ENCODE measurements around the gene TMEM255B. TPM values are rescaled to one million over a fixed set of nuclear protein-coding genes. Genes with fewer than 3 reads are reported as not detected.

TMEM255B gene
- total RNA-seq, 1 donor from 2014 or later: 1.7 TPM

DNA sequence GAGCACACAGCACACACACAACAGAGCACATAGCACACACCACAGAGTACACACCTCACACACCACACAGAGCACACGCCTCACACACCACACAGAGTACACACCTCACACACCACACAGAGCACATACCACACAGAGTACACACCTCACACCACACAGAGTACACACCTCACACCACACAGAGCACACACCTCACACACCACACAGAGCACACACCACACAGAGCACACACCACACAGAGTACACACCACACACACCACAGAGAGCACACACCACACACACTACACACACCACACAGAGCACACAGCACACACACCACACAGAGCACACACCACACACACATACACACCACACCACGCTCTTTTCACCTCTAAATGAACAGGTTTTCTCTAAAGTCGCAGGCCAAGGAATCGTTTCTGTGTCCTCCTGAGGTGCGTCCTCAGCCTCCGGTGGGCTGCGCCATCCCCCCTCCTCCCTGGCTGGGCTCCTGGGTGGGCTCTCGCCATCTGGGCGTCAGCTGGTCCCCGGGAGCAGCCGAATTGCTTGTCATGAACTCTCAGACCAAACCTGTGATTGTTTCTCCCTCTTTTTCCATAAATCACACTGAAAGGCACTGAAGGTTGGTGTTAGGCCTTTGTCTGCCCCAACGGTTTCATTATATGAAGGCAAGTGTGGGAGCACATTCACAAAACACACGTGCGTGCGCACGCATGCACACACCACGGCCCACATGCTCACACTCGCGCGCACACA lies 37.4 kb downstream of the TMEM255B start:
- Mint-ChIP-seq H3K9me3 (no peaks in the 10 kb centered on the region), H3K4me3 (no peak overlapping the region), H3K4me1 (no peaks in the 10 kb centered on the region), H3K36me3 (no peaks in the 10 kb centered on the region), H3K27ac (no peak overlapping the region), H3K27me3 (ENCODE audit: low read depth) (peaks cover 10% of the 10 kb centered on the region)
- DNase-seq (ENCODE audit: low spot score in 2 of 2, unreplicated experiment in 2 of 2): no peak
- TF ChIP-seq, protein P1, sequence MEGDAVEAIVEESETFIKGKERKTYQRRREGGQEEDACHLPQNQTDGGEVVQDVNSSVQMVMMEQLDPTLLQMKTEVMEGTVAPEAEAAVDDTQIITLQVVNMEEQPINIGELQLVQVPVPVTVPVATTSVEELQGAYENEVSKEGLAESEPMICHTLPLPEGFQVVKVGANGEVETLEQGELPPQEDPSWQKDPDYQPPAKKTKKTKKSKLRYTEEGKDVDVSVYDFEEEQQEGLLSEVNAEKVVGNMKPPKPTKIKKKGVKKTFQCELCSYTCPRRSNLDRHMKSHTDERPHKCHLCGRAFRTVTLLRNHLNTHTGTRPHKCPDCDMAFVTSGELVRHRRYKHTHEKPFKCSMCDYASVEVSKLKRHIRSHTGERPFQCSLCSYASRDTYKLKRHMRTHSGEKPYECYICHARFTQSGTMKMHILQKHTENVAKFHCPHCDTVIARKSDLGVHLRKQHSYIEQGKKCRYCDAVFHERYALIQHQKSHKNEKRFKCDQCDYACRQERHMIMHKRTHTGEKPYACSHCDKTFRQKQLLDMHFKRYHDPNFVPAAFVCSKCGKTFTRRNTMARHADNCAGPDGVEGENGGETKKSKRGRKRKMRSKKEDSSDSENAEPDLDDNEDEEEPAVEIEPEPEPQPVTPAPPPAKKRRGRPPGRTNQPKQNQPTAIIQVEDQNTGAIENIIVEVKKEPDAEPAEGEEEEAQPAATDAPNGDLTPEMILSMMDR (IDR thresholded peaks at IDR 0.05; ENCODE audit: unreplicated experiment): no peak

GRCh38 chr13:113796964-113797676 lies 38.1 kb downstream of the TMEM255B start:
- no peaks in the 10 kb centered on the region for H3K36me3 Mint-ChIP-seq
- H3K27me3 Mint-ChIP-seq (ENCODE audit: low read depth): peaks cover 10% of the 10 kb centered on the region
- TF ChIP-seq, protein P1 (IDR thresholded peaks at IDR 0.05; ENCODE audit: unreplicated experiment): no peak
- no peak overlapping the region for H3K4me3 Mint-ChIP-seq
- no peak overlapping the region for H3K27ac Mint-ChIP-seq
- peak in 1 of 2 experiments; percentile 18 for DNase-seq (ENCODE audit: low spot score in 2 of 2, unreplicated experiment in 2 of 2)
- H3K9me3 Mint-ChIP-seq: no peaks in the 10 kb centered on the region
- H3K4me1 Mint-ChIP-seq: peaks cover 3% of the 10 kb centered on the region

DNA sequence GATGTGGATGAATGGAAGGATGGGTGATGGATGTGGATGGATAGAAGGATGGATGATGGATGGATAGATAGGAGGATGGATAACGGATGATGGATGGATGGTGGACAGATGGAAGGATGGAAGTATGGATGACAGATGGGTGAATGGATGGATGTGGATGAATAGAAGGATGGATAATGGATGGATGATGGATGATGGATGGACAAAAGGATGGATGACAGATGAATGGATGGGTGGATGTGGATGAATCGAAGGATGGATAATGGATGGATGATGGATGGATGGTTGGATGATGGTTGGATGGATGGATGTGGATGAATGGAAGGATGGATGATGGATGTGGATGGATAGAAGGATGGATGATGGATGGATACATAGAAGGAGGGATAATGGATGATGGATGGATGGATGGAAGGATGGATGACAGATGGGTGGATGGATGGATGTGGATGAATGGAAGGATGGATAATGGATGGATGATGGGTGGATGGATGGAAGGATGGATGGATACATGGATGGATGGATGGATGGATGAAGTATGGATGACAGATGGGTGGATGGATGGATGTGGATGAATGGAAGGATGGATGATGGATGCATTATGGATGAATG lies 39.3 kb downstream of the TMEM255B start:
- H3K36me3 Mint-ChIP-seq: no peaks in the 10 kb centered on the region
- H3K9me3 Mint-ChIP-seq: no peaks in the 10 kb centered on the region
- peaks cover 5% of the 10 kb centered on the region for H3K4me1 Mint-ChIP-seq
- H3K27ac Mint-ChIP-seq: no peak overlapping the region
- H3K27me3 Mint-ChIP-seq (ENCODE audit: low read depth): peaks cover 2% of the 10 kb centered on the region
- TF ChIP-seq, protein P1 (IDR thresholded peaks at IDR 0.05; ENCODE audit: unreplicated experiment): no peak
- no peak overlapping the region for H3K4me3 Mint-ChIP-seq
- no peak for DNase-seq (ENCODE audit: low spot score in 2 of 2, unreplicated experiment in 2 of 2)

- H3K36me3 Mint-ChIP-seq: no peaks in the 10 kb centered on the region
- H3K9me3 Mint-ChIP-seq: no peaks in the 10 kb centered on the region
- no peak for DNase-seq (ENCODE audit: low spot score in 2 of 2, unreplicated experiment in 2 of 2)
- H3K27me3 Mint-ChIP-seq (ENCODE audit: low read depth): no peaks in the 10 kb centered on the region
- H3K4me1 Mint-ChIP-seq: peaks cover 5% of the 10 kb centered on the region
- H3K27ac Mint-ChIP-seq: no peak overlapping the region
- H3K4me3 Mint-ChIP-seq: no peak overlapping the region
- TF ChIP-seq, protein P1 (IDR thresholded peaks at IDR 0.05; ENCODE audit: unreplicated experiment): no peak
Measured at GRCh38 chr13:113800576-113800926, 41.5 kb downstream of the TMEM255B start.

GRCh38 chr13:113801289-113801961 lies 42.4 kb downstream of the TMEM255B start:
- H3K9me3 Mint-ChIP-seq: no peaks in the 10 kb centered on the region
- TF ChIP-seq, protein P1 (IDR thresholded peaks at IDR 0.05; ENCODE audit: unreplicated experiment): no peak
- H3K4me3 Mint-ChIP-seq: no peak overlapping the region
- no peaks in the 10 kb centered on the region for H3K27me3 Mint-ChIP-seq (ENCODE audit: low read depth)
- H3K4me1 Mint-ChIP-seq: peaks cover 5% of the 10 kb centered on the region
- no peak for DNase-seq (ENCODE audit: low spot score in 2 of 2, unreplicated experiment in 2 of 2)
- H3K27ac Mint-ChIP-seq: no peak overlapping the region
- no peaks in the 10 kb centered on the region for H3K36me3 Mint-ChIP-seq

All from mesothelial cell of epicardium (in vitro differentiated cells).